Suprapubic skin (tissue), 4 donors: ENCODE data around the gene TUBB4B.

Experiments used
- POLR2A ChIP-seq, 2 donors: fragments of 450-650 bp; IDR thresholded peaks; one replicate each; pipeline ENCODE4 v1.6.1; 2017; ENCODE audit warnings: antibody characterized with exemption in 2 of 2, mild to moderate bottlenecking in 2 of 2, moderate library complexity in 2 of 2
- POLR2AphosphoS5 ChIP-seq, 3 donors: sonication (generic); formaldehyde crosslinking; IDR thresholded peaks; one replicate each; pipeline ENCODE4 v1.6.1; 2017; ENCODE audit warnings: antibody characterized with exemption in 3 of 3
- TF ChIP-seq, protein P1 (sequence below), 2 donors: fragments of 200-600 bp in 1 of 2; fragments of 450-650 bp in 1 of 2; sonication (generic) in 1 of 2; IDR thresholded peaks; one replicate each; pipeline ENCODE4 v1.5.1; 2016 to 2019; ENCODE audit warnings: antibody characterized with exemption in 2 of 2, mild to moderate bottlenecking in 1 of 2, moderate library complexity in 1 of 2

DNA sequence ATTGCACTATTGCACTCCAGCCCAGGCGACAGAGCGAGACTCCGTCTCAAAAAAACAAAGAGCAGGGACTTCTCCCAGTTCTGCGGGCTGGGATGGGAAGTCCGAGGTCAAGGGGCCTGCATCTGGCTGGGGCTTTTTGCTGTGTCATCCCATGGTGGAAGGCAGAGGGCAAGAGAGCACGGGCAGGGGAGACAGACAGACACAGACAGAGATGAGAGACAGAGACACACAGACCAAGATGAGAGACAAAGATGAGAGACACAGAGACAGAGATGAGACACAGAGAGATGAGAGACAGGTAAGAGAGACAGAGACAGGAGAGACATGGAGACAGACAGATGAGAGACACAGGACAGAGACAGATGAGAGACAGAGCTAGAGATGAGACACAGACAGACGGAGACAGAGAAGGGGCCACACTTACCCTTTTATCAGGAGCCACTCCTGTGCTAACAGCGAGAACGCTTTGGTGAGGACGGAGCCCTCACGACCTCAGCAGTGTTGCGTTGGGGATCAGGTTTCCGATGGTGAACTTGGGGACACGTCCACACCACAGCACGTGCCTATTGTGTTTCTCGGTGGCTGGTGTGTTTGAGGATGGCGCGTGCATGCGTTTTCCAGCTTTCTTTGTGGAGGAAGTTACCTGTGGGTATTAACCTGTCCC, 27.6 kb downstream of the TUBB4B start:
- no peak for TF ChIP-seq POLR2A (IDR thresholded peaks at IDR 0.05)
- TF ChIP-seq POLR2AphosphoS5 (IDR thresholded peaks at IDR 0.05), result no peak
- TF ChIP-seq, protein P1, sequence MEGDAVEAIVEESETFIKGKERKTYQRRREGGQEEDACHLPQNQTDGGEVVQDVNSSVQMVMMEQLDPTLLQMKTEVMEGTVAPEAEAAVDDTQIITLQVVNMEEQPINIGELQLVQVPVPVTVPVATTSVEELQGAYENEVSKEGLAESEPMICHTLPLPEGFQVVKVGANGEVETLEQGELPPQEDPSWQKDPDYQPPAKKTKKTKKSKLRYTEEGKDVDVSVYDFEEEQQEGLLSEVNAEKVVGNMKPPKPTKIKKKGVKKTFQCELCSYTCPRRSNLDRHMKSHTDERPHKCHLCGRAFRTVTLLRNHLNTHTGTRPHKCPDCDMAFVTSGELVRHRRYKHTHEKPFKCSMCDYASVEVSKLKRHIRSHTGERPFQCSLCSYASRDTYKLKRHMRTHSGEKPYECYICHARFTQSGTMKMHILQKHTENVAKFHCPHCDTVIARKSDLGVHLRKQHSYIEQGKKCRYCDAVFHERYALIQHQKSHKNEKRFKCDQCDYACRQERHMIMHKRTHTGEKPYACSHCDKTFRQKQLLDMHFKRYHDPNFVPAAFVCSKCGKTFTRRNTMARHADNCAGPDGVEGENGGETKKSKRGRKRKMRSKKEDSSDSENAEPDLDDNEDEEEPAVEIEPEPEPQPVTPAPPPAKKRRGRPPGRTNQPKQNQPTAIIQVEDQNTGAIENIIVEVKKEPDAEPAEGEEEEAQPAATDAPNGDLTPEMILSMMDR (IDR thresholded peaks at IDR 0.05), result no peak
